IPS-20b (cell line): Measurements from ENCODE around the gene BTG1.

Experiments used
- H3K27ac ChIP-seq: one replicate; pipeline ENCODE4 v1.5.1; 2013; ENCODE audit warnings: low read length
- H3K27me3 ChIP-seq: 2 replicates; pipeline ENCODE4 v1.6.1; 2013; ENCODE audit warnings: mild to moderate bottlenecking, low read length, inconsistent platforms; ENCODE audit not compliant: insufficient read depth
- H3K36me3 ChIP-seq: 2 replicates; pipeline ENCODE4 v1.6.1; 2013; ENCODE audit warnings: low read depth, mild to moderate bottlenecking, inconsistent platforms, low read length, moderate library complexity; ENCODE audit not compliant: insufficient read depth
- H3K4me1 ChIP-seq: 2 replicates; pipeline ENCODE4 v1.6.1; 2013; ENCODE audit warnings: mild to moderate bottlenecking, control low read depth, inconsistent platforms, low read length, moderate library complexity; ENCODE audit not compliant: insufficient read depth
- H3K4me3 ChIP-seq: 2 replicates; pipeline ENCODE4 v1.5.1; 2013; ENCODE audit warnings: mild to moderate bottlenecking, low read length, inconsistent platforms
- H3K9ac ChIP-seq: 2 replicates; pipeline ENCODE4 v1.6.1; 2013; ENCODE audit warnings: low read depth, mild to moderate bottlenecking, inconsistent platforms, low read length, moderate library complexity
- H3K9me3 ChIP-seq: 2 replicates; pipeline ENCODE4 v1.6.1; 2013; ENCODE audit warnings: mild to moderate bottlenecking, low read depth, low read length, inconsistent platforms; ENCODE audit not compliant: insufficient read depth

The BTG1 gene

DNA sequence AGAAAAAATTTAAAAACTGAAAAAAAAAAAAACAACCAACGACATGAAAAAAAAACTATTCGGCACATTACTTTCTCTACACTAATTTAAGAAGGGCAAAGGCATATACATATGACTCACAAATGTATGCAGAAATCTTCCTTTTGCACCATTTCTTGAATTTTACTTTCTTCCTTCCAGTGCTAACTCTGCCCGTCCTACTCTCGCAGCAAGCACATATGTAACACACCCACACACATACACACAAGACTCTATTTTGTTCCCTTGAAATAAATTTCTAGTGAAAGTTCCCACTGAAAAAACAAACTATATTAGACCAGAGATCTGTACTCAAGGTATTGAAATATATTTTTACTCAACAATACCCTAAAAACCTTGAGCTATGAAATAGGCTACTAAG is 14.6 kb downstream of the BTG1 start:
- H3K9me3 ChIP-seq: no peaks in the 10 kb centered on the region
- peaks cover 11% of the 10 kb centered on the region; the same call in 1 of the 2 replicates for H3K4me1 ChIP-seq
- no peaks in the 10 kb centered on the region for H3K27me3 ChIP-seq
- no peak overlapping the region for H3K9ac ChIP-seq
- H3K36me3 ChIP-seq: no peaks in the 10 kb centered on the region
- H3K4me3 ChIP-seq: no peak overlapping the region
- no peak overlapping the region for H3K27ac ChIP-seq

DNA sequence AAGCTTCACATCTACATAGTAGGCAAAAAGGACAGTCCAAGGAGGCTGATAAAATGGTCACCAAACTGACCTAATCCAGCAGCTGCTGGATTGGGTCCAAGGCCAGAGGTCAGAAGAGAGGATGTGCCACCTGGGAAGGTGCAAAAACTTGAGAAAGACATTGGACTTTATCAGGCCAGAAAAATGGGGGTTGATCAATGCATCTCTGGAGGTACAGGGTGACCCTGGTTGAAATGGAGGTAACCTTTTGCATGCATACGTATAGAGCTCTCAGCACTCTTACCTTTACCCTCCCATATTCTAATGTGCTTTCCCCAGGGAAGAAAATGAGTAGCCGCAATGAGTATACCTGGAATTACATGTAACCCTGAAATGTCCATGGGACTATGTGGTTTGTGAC is 16.0 kb downstream of the BTG1 start:
- H3K4me3 ChIP-seq: no peak overlapping the region
- no peaks in the 10 kb centered on the region for H3K27me3 ChIP-seq
- H3K9me3 ChIP-seq: no peaks in the 10 kb centered on the region
- H3K9ac ChIP-seq: no peak overlapping the region
- 0 out of 2 replicates have a peak, but pooled peaks cover 8% of the 10 kb centered on the region for H3K4me1 ChIP-seq
- H3K27ac ChIP-seq: no peak overlapping the region
- H3K36me3 ChIP-seq: no peaks in the 10 kb centered on the region

DNA sequence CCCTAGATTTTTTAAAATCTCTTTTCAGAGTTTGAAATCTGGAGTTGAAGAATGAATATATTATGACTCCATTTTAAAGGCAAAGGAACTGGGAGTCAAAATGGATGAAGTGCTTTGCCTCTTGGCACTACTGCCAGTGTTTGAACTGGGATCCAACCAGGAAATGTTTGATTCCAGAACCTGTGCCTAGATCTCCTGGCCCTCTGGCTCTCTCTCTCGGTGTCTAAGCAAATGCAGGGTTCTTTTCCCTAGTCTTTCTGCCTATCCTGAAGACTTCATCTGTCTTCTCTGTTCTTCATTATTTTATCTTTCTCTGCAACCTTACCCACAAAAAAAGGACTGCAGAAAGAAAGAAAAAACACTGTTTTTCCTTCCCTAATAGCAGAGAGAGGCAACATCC is 17.0 kb downstream of the BTG1 start:
- no peak overlapping the region for H3K27ac ChIP-seq
- no peak overlapping the region for H3K9ac ChIP-seq
- no peaks in the 10 kb centered on the region for H3K27me3 ChIP-seq
- no peaks in the 10 kb centered on the region for H3K36me3 ChIP-seq
- no peaks in the 10 kb centered on the region for H3K9me3 ChIP-seq
- 0 out of 2 replicates have a peak, but pooled peaks cover 4% of the 10 kb centered on the region for H3K4me1 ChIP-seq
- H3K4me3 ChIP-seq: no peak overlapping the region

DNA sequence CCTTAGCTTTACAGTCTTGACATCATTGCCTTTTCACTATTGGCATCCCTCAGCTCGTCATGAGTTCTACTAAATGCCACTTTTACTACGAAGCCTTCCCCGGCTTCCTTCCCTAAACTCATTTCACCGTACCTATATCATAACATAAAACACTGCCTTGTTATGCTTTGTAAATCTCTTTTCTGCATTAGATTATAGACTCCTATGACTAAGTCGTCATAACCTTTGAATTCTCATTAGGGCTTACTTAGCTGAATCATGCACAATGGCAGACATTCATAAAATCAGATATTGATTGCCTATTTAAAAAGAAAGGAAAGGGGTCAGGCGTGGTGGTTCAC is 21.0 kb downstream of the BTG1 start:
- Histone ChIP-seq H3K9ac (no peak overlapping the region), H3K4me1 (peaks cover 8% of the 10 kb centered on the region; the same call in 1 of the 2 replicates), H3K4me3 (no peak overlapping the region), H3K27ac (no peak overlapping the region), H3K36me3 (no peaks in the 10 kb centered on the region), H3K27me3 (no peaks in the 10 kb centered on the region), H3K9me3 (no peaks in the 10 kb centered on the region)

DNA sequence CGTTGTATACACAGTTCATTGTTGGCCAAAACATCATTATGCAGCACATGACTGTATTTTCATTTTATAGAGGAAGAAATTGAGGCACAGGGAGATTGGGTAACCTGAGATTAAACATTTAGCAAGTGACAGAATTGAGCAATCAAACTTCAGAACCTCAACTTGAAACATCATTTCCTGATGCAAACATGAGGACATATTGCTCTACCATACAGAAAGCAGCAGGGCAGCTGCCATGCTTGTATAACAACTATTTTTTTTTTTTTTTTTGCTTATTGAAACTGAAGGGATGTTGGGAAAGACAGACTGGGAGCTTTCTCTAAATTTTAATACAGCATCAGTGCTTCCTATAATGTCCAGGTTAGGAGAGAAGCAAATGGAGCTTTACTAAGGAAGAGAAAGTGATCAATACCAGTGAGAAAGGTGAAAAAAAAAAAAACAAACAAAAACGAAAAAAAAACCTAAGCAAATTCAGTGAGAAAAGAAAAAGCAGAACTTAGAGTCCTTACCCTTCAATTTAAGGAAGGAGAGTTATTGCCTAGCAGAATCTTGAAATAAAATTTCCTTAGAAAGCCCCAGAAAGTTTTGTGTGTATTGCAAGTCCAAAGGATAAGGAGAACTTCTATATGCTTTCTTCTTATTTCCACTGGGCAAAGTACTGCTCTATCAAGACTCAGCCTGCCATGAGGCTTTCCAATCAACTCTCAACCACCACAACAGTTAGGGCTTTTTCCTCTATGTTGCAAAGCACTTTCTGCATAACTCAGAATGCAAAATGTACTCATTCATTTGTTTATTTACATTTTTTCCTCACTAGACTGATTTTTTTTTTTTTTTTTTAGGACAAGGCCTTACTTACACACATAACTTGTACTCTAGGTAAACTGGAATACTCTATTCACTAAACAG is 21.6 kb downstream of the BTG1 start:
- H3K9ac ChIP-seq: no peak overlapping the region
- H3K36me3 ChIP-seq: no peaks in the 10 kb centered on the region
- H3K4me3 ChIP-seq: no peak overlapping the region

DNA sequence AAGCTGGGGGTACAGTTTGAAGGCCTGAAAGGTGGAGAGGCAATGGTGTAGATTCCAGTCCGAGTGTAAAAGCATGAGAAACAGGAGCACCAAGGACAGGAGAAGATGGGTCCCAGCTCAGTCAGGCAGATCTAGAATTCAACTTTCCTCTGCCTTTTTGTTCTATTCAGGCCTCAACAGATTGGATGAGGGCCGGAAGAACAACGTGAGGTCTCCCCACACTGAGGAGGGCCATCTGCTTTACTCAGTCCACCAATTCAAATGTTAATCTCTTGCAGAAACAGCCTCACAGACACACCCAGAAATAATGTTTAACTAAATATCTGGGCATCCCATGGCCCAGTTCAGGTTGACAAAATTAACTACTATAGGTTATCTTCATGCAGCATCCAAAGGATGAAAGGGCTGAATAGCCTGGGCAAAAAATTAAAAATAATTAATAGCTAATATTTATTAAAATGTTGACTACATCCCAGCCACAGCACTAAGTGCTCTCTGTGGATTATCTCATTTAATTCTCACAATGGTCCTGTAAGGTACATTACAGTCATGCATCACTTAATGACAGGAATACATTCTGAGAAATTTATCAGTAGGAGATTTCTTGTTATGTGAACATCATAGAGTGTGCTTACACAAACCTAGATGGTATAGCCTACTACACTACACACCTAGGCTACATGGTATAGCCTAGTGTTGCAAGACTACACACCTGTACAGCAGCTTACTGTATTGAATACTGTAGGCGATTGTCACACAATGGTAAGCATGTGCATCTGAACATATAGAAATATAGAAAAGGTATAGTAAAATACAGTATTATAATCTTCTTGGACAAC is 22.5 kb downstream of the BTG1 start:
- Histone ChIP-seq H3K27ac (no peak overlapping the region), H3K36me3 (no peaks in the 10 kb centered on the region)

More for the DNA sequence above, 21.6 kb downstream of the BTG1 start:
- H3K27ac ChIP-seq: no peak overlapping the region
- H3K4me1 ChIP-seq: peaks cover 8% of the 10 kb centered on the region; the same call in 1 of the 2 replicates
- H3K9me3 ChIP-seq: no peaks in the 10 kb centered on the region
- H3K27me3 ChIP-seq: no peaks in the 10 kb centered on the region

DNA sequence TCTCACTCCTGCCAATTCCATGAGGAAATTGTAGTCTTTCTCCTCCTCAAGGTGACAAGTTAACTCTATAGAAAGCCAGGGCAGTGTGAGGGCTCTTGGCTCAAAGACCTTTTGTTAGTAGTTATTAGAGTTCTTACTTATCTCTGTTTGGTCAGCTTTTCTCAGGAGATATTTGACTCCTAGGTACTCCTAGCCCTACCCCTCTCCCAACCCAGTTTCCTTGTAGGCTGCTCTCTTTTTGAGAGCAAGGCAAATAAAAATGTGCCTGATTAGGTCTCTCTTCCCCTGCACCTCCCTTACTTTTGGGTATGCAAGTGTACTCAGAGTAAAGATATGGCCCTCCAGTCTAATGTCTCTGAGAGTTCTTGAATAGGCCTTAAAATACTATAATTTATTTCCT is 23.8 kb downstream of the BTG1 start:
- Histone ChIP-seq H3K27ac (no peak overlapping the region), H3K36me3 (no peaks in the 10 kb centered on the region), H3K9ac (no peak overlapping the region)

More for the DNA sequence above, 22.5 kb downstream of the BTG1 start:
- H3K4me3 ChIP-seq: no peak overlapping the region
- H3K27me3 ChIP-seq: no peaks in the 10 kb centered on the region
- H3K9ac ChIP-seq: no peak overlapping the region
- peaks cover 8% of the 10 kb centered on the region; the same call in 1 of the 2 replicates for H3K4me1 ChIP-seq
- no peaks in the 10 kb centered on the region for H3K9me3 ChIP-seq

DNA sequence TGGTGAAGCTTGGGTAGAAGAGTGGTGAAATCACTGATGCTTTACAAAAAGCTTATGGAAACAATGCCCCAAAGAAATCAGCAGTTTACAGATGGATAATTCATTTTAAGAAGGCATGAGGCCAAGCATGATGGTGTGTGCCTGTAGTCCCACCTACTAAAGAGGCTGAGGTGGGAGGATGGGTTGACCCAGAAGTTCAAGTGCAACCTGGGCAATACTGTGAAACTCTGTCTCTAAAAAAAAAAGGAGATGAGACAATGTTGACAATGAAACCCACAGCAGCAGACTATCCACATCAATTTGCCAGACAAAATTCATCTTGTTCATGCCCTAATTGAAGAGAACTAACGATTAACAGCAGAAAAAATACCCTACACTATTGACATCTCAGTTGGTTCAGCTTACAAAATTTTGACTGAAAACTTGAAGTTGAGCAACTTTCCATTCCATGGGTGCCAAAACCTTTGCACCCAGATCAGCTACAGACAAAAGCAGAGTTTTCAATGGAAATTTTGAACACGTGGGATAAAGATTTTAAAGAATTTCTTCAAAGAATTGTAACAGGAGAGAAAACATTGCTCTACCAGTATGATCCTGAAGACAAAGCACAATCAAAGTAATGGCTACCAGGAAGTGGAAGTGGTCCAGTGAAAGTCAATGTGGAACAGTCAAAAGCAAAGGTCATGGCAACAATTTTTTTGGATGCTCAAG is 26.7 kb downstream of the BTG1 start:
- H3K4me3 ChIP-seq: no peak overlapping the region
- peaks cover 8% of the 10 kb centered on the region; the same call in 1 of the 2 replicates for H3K4me1 ChIP-seq
- H3K27ac ChIP-seq: no peak overlapping the region
- no peaks in the 10 kb centered on the region for H3K27me3 ChIP-seq
- H3K9ac ChIP-seq: no peak overlapping the region
- no peaks in the 10 kb centered on the region for H3K9me3 ChIP-seq
- H3K36me3 ChIP-seq: no peaks in the 10 kb centered on the region

More for the DNA sequence above, 23.8 kb downstream of the BTG1 start:
- H3K27me3 ChIP-seq: no peaks in the 10 kb centered on the region
- peaks cover 8% of the 10 kb centered on the region; the same call in 1 of the 2 replicates for H3K4me1 ChIP-seq
- H3K4me3 ChIP-seq: no peak overlapping the region
- H3K9me3 ChIP-seq: no peaks in the 10 kb centered on the region

DNA sequence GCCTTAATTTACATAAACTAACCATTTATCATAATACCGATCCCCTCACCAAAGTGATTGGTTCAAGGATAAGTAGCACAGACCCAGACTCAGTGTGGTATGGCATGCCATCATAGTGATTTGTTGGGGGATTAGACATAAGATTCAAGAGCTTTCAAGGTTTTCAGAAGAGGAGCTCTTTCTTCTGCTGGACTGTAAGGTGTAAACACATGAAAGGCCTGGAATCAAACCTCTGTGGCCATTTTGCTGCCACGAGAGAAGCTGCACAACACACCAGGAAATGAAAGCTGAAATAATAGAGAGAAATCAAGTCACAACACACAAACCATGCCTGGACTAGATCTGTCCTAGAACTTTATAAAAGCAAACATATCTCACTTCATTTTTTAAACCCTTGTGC is 30.8 kb downstream of the BTG1 start:
- peaks cover 8% of the 10 kb centered on the region; the same call in 1 of the 2 replicates for H3K4me1 ChIP-seq
- H3K36me3 ChIP-seq: no peaks in the 10 kb centered on the region
- H3K27ac ChIP-seq: no peak overlapping the region
- no peak overlapping the region for H3K4me3 ChIP-seq
- H3K9me3 ChIP-seq: no peaks in the 10 kb centered on the region
- H3K27me3 ChIP-seq: no peaks in the 10 kb centered on the region
- H3K9ac ChIP-seq: no peak overlapping the region

DNA sequence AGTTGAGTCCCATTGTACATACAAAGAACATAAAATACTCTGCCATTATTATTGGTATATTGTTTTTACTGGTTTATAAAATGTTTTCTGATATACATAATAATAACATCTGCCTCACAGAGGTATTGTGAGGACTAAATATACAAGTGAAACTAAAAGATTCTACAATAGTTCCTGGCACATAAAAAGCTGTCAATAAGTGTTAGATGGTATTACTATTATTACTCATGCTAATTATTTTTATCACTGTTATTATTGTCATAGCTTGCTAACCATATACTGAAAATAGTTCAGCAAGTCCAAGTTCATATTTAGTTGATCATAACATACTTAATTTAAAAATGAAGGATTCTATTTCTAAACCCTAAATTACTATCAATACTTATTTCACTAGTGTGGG is 34.4 kb downstream of the BTG1 start:
- Histone ChIP-seq H3K9ac (no peak overlapping the region), H3K36me3 (no peaks in the 10 kb centered on the region), H3K27ac (no peak overlapping the region), H3K4me3 (no peak overlapping the region), H3K4me1 (peaks cover 38% of the 10 kb centered on the region; the same call in 1 of the 2 replicates), H3K27me3 (no peaks in the 10 kb centered on the region), H3K9me3 (no peaks in the 10 kb centered on the region)

DNA sequence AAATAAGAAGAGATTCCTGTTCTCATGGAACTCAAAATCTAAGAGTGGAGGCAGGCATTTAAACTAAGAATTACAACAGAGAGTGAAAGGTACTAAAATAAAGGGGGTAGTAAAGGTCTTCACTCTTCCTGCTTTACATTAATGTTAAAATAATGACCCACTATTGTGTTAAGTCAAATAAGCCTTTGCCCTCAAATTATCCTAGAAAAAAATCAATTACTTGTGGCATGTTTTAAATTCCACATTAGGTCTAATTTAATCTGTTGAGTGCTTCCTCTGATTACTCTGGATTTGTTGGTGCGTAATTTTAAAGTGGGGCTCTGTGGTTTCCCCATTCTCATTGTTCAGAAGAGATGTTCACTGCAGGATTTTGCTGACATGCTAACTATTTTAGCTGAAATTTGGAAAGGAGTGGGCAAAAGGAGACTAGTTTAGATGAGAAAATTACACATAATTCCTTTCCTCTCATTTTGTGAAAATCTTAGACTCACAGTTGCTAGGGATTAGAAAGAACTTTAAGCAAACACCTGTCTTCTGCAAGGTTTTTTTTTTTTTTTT is 35.5 kb downstream of the BTG1 start:
- no peak overlapping the region for H3K27ac ChIP-seq
- no peaks in the 10 kb centered on the region for H3K9me3 ChIP-seq
- H3K27me3 ChIP-seq: no peaks in the 10 kb centered on the region
- no peaks in the 10 kb centered on the region for H3K36me3 ChIP-seq
- no peak overlapping the region for H3K4me3 ChIP-seq
- peaks cover 45% of the 10 kb centered on the region; the same call in 1 of the 2 replicates for H3K4me1 ChIP-seq
- no peak overlapping the region for H3K9ac ChIP-seq
